Adrenal gland (tissue), 12 donors: ENCODE results near the gene TECR. TPM values are rescaled to one million over a fixed set of nuclear protein-coding genes. Genes with fewer than 3 reads are reported as not detected.
"Not testable (repeated sequence)": the region's sequence is repeated elsewhere in the genome, so short reads cannot be mapped to it uniquely, and the experiment has no call there.

ENCODE experiments used
- DNase-seq, 7 donors: peaks; one replicate each; pipeline ENCODE4 v3.0.0-alpha.2; 2019 to 2020
- H3K27ac ChIP-seq, 5 donors: fragments of 200-600 bp; sonication (generic) in 4 of 5; 1 replicate in 3 of 5; 2 replicates in 2 of 5; pipeline versions ENCODE4 v1.5.1 to v1.8.0; 2016 to 2020; ENCODE audit warnings: mild to moderate bottlenecking in 1 of 5
- H3K27me3 ChIP-seq: fragments of 200-600 bp; 2 replicates; pipeline ENCODE4 v1.8.0; 2021
- H3K36me3 ChIP-seq, 2 donors: fragments of 200-600 bp; replicated peaks in 1 of 2; 1 replicate in 1 of 2; 2 replicates in 1 of 2; pipeline versions ENCODE4 v1.5.1 to v1.8.0; 2018 to 2022
- H3K4me1 ChIP-seq, 2 donors: fragments of 200-600 bp; replicated peaks in 1 of 2; 1 replicate in 1 of 2; 2 replicates in 1 of 2; pipeline versions ENCODE4 v1.5.1 to v1.8.0; 2018 to 2021
- H3K4me3 ChIP-seq, 4 donors: fragments of 200-600 bp; sonication (generic) in 3 of 4; one replicate each; pipeline ENCODE4 v1.5.1; 2016 to 2018
- H3K9me3 ChIP-seq, 3 donors: fragments of 200-600 bp; sonication (generic) in 1 of 3; replicated peaks in 1 of 3; 1 replicate in 2 of 3; 2 replicates in 1 of 3; pipeline versions ENCODE4 v1.5.1 to v1.8.0; 2016 to 2021
- POLR2A ChIP-seq, 2 donors: fragments of 450-650 bp; IDR thresholded peaks; one replicate each; pipeline ENCODE4 v1.6.1; 2017; ENCODE audit warnings: antibody characterized with exemption in 2 of 2, mild to moderate bottlenecking in 2 of 2, moderate library complexity in 1 of 2
- WGBS, 4 donors: extraction: QIAGEN DNeasy Blood & Tissue Kit in 2 of 4; methylation state at CpG; one replicate each; pipeline versions ENCODE4 v1.1.5 to v1.1.7; 2013 to 2017; 5-methylcytosine and 5-hydroxymethylcytosine counted together
- intact Hi-C, 2 donors: fragments of 100-400 bp; cut with DNase I; formaldehyde crosslinking; loops; one replicate each; pipeline versions ENCODE4 v1.14.1 to v1.15.0; 2022 to 2023
- polyA plus RNA-seq, 3 donors: library from polyadenylated mRNA; stranded (reverse); fragments of 200-250 nt in 2 of 3; fragments of 350-450 nt in 1 of 3; fragmentation: Illumina TruSeq in 1 of 3; extraction: RNeasy Lipid Tissue Mini Kit (QIAGEN cat#74804) in 1 of 3; gene quantifications; one replicate each; pipeline ENCODE4 v1.2.3, GENCODE V29; 2013 to 2014
- total RNA-seq, 9 donors: library from RNA; depleted of rRNA in 4 of 9; stranded (reverse); fragments of >200 nt in 4 of 9; fragments of 120-200 nt in 1 of 9; fragmentation: NEBNext Ultra II Directional in 1 of 9; extraction: Animal tissue kit (Norgen Biotek cat#: 25700) in 1 of 9; gene quantifications; one replicate each; pipeline versions ENCODE4 v1.1.0 to v1.2.4, GENCODE V29; 2013 to 2023
- TF ChIP-seq, protein P1 (sequence below), 6 experiments: fragments of 450-650 bp in 4 of 6; fragments of 200-600 bp in 2 of 6; sonication (generic) in 1 of 6; IDR thresholded peaks; 1 replicate in 5 of 6; 2 replicates in 1 of 6; pipeline versions ENCODE4 v1.5.1 to v1.8.0; 2016 to 2021; ENCODE audit warnings: antibody characterized with exemption in 6 of 6, mild to moderate bottlenecking in 2 of 6, moderate library complexity in 1 of 6
- donor health status: healthy with polysubstance abuse.
- donor health status: Bipolar disorder and iron deficiency.
- donor health status: DM: yes; HTN: yes; CAD: no.
- donor health status: DM: no; HTN: no; CAD: no.
- donor health status: DM: no; HTN: no; CAD: no.
- donor health status: DM: yes; HTN: yes; CAD: no.

Gene TECR
- total and polyA plus RNA-seq, 12 donors = 108 to 610 (median 219) TPM

DNA sequence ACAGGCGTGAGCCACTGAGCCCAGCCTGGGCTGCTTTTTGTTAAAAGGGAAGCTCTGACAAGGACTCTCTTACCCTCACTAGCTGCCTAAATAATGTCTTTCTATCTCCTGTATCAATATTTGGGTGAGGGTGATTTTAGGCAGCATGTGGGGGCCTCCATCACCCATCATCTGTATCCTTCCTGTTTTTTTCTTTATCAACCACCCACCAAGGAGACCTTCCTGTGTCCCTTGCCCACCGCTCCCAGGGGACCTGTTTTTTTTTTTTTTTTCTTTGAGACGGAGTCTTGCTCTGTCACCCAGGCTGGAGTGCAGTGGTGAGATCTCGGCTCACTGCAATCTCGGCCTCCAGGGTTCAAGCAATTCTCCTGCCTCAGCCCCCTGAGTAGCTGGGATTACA is 47.9 kb downstream of the TECR start:
- TF ChIP-seq, protein P1, sequence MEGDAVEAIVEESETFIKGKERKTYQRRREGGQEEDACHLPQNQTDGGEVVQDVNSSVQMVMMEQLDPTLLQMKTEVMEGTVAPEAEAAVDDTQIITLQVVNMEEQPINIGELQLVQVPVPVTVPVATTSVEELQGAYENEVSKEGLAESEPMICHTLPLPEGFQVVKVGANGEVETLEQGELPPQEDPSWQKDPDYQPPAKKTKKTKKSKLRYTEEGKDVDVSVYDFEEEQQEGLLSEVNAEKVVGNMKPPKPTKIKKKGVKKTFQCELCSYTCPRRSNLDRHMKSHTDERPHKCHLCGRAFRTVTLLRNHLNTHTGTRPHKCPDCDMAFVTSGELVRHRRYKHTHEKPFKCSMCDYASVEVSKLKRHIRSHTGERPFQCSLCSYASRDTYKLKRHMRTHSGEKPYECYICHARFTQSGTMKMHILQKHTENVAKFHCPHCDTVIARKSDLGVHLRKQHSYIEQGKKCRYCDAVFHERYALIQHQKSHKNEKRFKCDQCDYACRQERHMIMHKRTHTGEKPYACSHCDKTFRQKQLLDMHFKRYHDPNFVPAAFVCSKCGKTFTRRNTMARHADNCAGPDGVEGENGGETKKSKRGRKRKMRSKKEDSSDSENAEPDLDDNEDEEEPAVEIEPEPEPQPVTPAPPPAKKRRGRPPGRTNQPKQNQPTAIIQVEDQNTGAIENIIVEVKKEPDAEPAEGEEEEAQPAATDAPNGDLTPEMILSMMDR (IDR thresholded peaks at IDR 0.05) = no peak
- TF ChIP-seq POLR2A (IDR thresholded peaks at IDR 0.05) = no peak
- Histone ChIP-seq H3K27me3 (no peaks in the 10 kb centered on the region), H3K4me1 (peaks cover 0 to 5% of the 10 kb centered on the region in 2 donors), H3K4me3 (no peak overlapping the region), H3K36me3 (no peaks in the 10 kb centered on the region), H3K27ac (no peak overlapping the region), H3K9me3 (no peaks in the 10 kb centered on the region)
- DNase-seq = no peak
- intact Hi-C loops = no loop called here
- WGBS, 4 donors = 69 to 79% (median 74%) methylated on average over 5 of the region's 5 CpGs

DNA sequence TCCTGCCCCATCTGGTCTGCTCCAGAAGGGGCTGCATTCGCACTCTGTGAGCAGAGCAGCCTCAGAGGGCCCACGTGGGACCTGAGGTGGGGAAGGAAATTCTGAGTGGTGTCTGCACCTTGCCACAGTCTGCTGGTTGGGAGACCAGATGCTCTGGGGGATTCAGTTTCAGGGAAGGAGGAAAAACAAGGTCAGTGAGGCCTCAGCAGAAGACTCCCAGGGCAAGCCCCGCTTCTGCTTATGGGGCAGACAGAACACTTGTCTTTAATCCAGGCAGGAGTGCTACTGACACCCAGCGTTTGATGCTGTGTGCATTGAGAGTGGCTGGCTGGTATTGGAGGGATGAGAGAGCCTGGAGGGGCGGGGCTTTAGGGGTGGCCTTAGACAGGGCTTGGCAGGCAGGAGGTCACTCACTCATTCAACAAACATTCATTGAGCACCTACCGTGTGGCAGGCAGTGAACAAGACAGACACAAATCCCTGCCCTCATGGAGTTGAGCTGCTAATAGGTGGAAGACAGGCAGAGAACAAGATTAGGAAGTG is 48.6 kb downstream of the TECR start:
- intact Hi-C loops = no loop called here
- Histone ChIP-seq H3K4me1 (peaks cover 0 to 5% of the 10 kb centered on the region in 2 donors), H3K4me3 (no peak overlapping the region), H3K27ac (no peak overlapping the region), H3K36me3 (no peaks in the 10 kb centered on the region), H3K9me3 (no peaks in the 10 kb centered on the region), H3K27me3 (no peaks in the 10 kb centered on the region)
- DNase-seq = no peak
- WGBS, 4 donors = 56 to 64% (median 60%) methylated on average over 3 to 6 of the region's 6 CpGs
- TF ChIP-seq, protein P1 (IDR thresholded peaks at IDR 0.05) = no peak
- no peak for TF ChIP-seq POLR2A (IDR thresholded peaks at IDR 0.05)

DNA sequence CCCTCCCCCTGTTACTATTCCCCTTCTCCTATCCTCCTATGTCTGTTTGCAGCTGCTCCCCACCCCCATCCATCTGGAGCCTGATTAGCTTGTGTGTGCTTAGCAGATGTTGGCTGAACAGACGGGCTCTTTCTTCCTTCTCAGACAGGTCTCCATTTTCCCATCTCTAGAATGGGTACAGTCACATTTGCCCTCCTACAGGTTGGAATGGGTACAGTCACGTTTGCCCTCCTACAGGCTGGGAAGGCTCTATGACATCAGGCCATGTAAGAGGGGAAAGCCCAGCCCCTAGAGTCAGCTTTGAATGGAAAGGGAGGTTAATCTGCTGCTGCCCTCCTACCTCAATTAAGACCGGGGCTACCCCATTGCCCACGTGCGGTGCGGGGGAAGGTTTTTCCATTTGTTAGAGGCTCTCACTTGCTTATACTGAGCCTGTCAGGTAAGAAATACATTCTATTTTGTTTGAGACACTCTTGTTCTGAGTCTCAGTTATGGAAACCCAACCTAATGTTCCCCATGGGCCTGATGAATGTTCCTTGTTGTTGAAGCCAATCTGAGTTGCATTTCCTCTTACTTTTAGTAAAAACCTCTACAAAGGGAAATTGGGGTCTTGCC is 51.3 kb downstream of the TECR start:
- no peak for DNase-seq
- H3K4me3 ChIP-seq = no peak overlapping the region
- H3K4me1 ChIP-seq = no peaks in the 10 kb centered on the region
- no peaks in the 10 kb centered on the region for H3K27me3 ChIP-seq
- H3K36me3 ChIP-seq = no peaks in the 10 kb centered on the region
- intact Hi-C loops = no loop called here
- H3K9me3 ChIP-seq = no peaks in the 10 kb centered on the region
- no peak overlapping the region for H3K27ac ChIP-seq
- WGBS, 4 donors = 50 to 83% (median 64%) methylated on average over 5 to 6 of the region's 6 CpGs
- TF ChIP-seq, protein P1 (IDR thresholded peaks at IDR 0.05) = no peak
- TF ChIP-seq POLR2A (IDR thresholded peaks at IDR 0.05) = no peak

DNA sequence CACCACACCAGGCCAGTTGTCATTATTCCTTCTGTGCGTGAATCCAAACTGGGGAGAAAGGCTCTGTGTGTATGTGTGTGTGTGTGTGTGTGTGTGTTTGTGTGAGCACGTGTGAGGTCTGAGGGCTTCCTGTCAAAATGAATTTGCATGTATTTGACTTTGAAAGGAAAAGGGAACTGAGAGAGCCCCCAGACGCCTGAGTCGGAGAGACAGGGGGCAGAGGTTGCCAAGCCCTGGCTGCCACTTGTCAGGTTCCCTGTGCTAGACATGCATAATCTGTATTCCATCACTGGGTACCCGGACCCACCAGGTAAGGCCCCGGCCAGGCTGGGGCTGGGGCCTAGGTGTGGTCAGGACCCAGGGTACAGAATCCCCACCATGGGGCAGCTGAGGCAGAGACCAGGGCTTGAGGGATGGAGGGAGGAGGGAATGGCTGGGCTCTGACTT is 53.5 kb downstream of the TECR start, which contains the start of gene CLEC17A:
Gene CLEC17A (plus strand): TSS at position 191 of the 447 bp plus-strand sequence. CDS start 77 bp downstream, at position 268.
- intact Hi-C loops = no loop called here
- Histone ChIP-seq H3K27me3 (no peaks in the 10 kb centered on the region), H3K27ac (no peak within 1 kb of the TSS), H3K36me3 (no peaks in the 10 kb centered on the region), H3K4me1 (no peaks in the 10 kb centered on the region), H3K9me3 (no peaks in the 10 kb centered on the region), H3K4me3 (no peak within 1 kb of the TSS)
- no peak for TF ChIP-seq POLR2A (IDR thresholded peaks at IDR 0.05)
- TF ChIP-seq, protein P1 (IDR thresholded peaks at IDR 0.05) = no peak
- no peak for DNase-seq
- WGBS, 4 donors = 32 to 46% (median 40%) methylated on average over 4 to 6 of the region's 6 CpGs

DNA sequence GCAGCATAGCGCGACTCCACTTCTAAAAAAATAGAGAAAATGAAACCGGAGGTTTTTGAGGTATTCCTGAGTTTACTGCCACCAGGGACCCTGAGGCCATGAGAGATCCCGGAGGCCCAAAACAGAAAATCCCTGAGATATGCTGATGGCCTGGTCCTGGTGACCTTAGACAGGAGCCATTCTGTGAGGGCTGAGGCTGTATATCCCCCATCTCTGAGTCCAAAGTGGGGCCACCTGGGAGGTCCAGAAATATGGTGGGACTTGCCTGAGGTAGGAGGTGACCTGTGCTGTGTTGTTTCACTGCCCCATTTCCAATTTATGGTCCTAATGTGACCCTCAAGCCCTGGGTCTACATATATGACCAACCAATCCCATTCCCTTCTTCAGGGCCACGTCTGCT is 55.0 kb downstream of the TECR start:
- DNase-seq, intact Hi-C loops, H3K4me1 ChIP-seq, H3K27me3 ChIP-seq, H3K4me3 ChIP-seq, H3K36me3 ChIP-seq, H3K9me3 ChIP-seq, H3K27ac ChIP-seq: not testable (repeated sequence)
- WGBS, 4 donors = 68 to 90% (median 86%) methylated on average over 4 of the region's 5 CpGs

DNA sequence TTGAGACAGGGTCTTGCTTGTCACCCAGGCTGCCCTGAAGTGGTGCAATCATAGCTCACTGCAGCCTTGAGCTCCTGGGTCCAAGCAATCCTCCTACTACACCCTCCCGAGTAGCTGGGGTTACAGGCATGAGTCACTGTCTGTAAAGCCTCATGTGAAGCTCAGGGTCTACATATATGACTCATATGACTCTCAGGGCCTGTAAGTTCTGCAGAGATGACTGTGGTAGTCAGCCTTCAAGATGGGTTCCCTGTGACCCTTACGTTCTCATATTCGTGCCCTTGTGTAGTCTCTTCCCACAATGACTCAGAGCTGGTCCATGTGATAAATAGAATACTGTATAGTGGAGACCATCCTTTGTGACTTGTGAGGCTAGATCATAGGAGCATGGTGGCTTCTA is 55.8 kb downstream of the TECR start:
- H3K27me3 ChIP-seq, H3K9me3 ChIP-seq, H3K4me3 ChIP-seq, DNase-seq, H3K27ac ChIP-seq, intact Hi-C loops, H3K4me1 ChIP-seq, H3K36me3 ChIP-seq: not testable (repeated sequence)
- WGBS, 4 donors = 26 to 40% (median 35%) methylated on average over 2 to 3 of the region's 3 CpGs

DNA sequence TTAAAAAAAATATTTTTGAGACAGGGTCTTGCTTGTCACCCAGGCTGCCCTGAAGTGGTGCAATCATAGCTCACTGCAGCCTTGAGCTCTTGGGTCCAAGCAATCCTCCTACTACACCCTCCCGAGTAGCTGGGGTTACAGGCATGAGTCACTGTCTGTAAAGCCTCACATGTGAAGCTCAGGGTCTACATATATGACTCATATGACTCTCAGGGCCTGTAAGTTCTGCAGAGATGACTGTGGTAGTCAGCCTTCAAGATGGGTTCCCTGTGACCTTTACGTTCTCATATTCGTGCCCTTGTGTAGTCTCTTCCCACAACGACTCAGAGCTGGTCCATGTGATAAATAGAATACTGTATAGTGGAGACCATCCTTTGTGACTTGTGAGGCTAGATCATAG is 60.0 kb downstream of the TECR start:
- whole genome bisulfite sequencing, 4 donors = 28 to 51% methylated on average over 4 of the region's 4 CpGs; no CpG with 5 or more reads in 2 of the 4 donors
- H3K9me3 ChIP-seq, H3K4me3 ChIP-seq, DNase-seq, H3K27ac ChIP-seq, H3K4me1 ChIP-seq, intact Hi-C loops, H3K27me3 ChIP-seq, H3K36me3 ChIP-seq: not testable (repeated sequence)
